OCI-LY7 (cell line): ENCODE data around the gene ULK3. TPM values are rescaled to one million over a fixed set of nuclear protein-coding genes. Genes with fewer than 3 reads are reported as not detected.

Source experiments
- BruUV-seq: library from RNA; stranded (reverse); fragments of 400-500 nt; replicated peaks from 2 replicates; lab custom pipeline; 2021; lab: Mats Ljungman, UMichigan
- CTCF ChIA-PET: fragments of 300-600 bp; sonication (Branson Sonifier 250); formaldehyde crosslinking; loops from one replicate; lab custom pipeline; 2022; ENCODE audit warnings: antibody characterized with exemption; ENCODE audit not compliant: unreplicated experiment; lab: Charles Lee
- POLR2A ChIA-PET: fragments of 300-600 bp; sonication (Branson Sonifier 250); formaldehyde crosslinking; loops from one replicate; lab custom pipeline; 2022; ENCODE audit warnings: antibody characterized with exemption; lab: Charles Lee
- DNase-seq: peaks from one replicate; pipeline ENCODE4 v3.0.0-alpha.2; 2015; ENCODE audit warnings: low spot score
- H2AFZ ChIP-seq: fragments of 200-600 bp; sonication (generic), shearing (Covaris generic); 2 replicates; pipeline ENCODE4 v1.6.1; 2014; ENCODE audit warnings: mild to moderate bottlenecking, antibody characterized with exemption, low read length, moderate library complexity
- H3K27ac ChIP-seq: fragments of 200-600 bp; sonication (generic); 2 replicates; pipeline ENCODE4 v1.5.1; 2014; ENCODE audit warnings: mixed run types, low read depth, mild to moderate bottlenecking, moderate library complexity, low read length, inconsistent platforms; ENCODE audit not compliant: poor library complexity, severe bottlenecking
- H3K36me3 ChIP-seq: fragments of 200-600 bp; sonication (generic); 2 replicates; pipeline ENCODE4 v1.6.1; 2014; ENCODE audit warnings: mild to moderate bottlenecking, antibody characterized with exemption, low read length, moderate library complexity, mixed read lengths; ENCODE audit not compliant: insufficient read depth
- H3K4me1 ChIP-seq: fragments of 200-600 bp; sonication (generic); 2 replicates; pipeline ENCODE4 v1.5.1; 2014; ENCODE audit warnings: mild to moderate bottlenecking, low read length; ENCODE audit not compliant: insufficient read depth, poor library complexity, severe bottlenecking
- H3K4me2 ChIP-seq: fragments of 200-600 bp; sonication (generic); 2 replicates; pipeline ENCODE4 v1.6.1; 2014; ENCODE audit warnings: mild to moderate bottlenecking, low read length
- H3K4me3 ChIP-seq: fragments of 200-600 bp; sonication (generic); 2 replicates; pipeline ENCODE4 v1.5.1; 2014; ENCODE audit warnings: mild to moderate bottlenecking, low read depth, low read length; ENCODE audit not compliant: poor library complexity, severe bottlenecking
- H3K79me2 ChIP-seq: fragments of 200-600 bp; sonication (generic); 2 replicates; pipeline ENCODE4 v1.6.1; 2016; ENCODE audit warnings: low read depth, mild to moderate bottlenecking, low read length, moderate library complexity, mixed read lengths; ENCODE audit not compliant: insufficient read depth
- H3K9me2 ChIP-seq: fragments of 200-600 bp; sonication (generic); 2 replicates; pipeline ENCODE4 v1.6.1; 2016; ENCODE audit warnings: mild to moderate bottlenecking, low read length, mixed read lengths; ENCODE audit not compliant: insufficient read depth
- H3K9me3 ChIP-seq: fragments of 200-600 bp; sonication (generic); 2 replicates; pipeline ENCODE4 v1.6.1; 2014; ENCODE audit warnings: mild to moderate bottlenecking, mixed run types, low read length, mixed read lengths
- H4K20me1 ChIP-seq: fragments of 200-600 bp; sonication (generic); 2 replicates; pipeline ENCODE4 v1.6.1; 2014; ENCODE audit warnings: mild to moderate bottlenecking, antibody characterized with exemption, low read length, moderate library complexity, mixed read lengths; ENCODE audit not compliant: insufficient read depth
- CTCF ChIP-seq: fragments of 200-600 bp; sonication (generic); conservative IDR thresholded peaks from 2 replicates; pipeline ENCODE4 v1.5.1; 2014; ENCODE audit warnings: mild to moderate bottlenecking, antibody characterized with exemption, low read length, moderate library complexity, mixed read lengths
- EZH2phosphoT487 ChIP-seq: fragments of 200-600 bp; sonication (generic); IDR thresholded peaks from 2 replicates; pipeline ENCODE4 v1.6.1; 2018; ENCODE audit warnings: low read depth, borderline replicate concordance, mild to moderate bottlenecking, mixed run types, antibody characterized with exemption, low read length, moderate library complexity, mixed read lengths
- intact Hi-C: fragments of 100-400 bp; cut with micrococcal nuclease; formaldehyde crosslinking; loops from one replicate; pipeline ENCODE4 v1.10.0; 2022; ENCODE audit not compliant: unreplicated experiment
- total RNA-seq, 2 experiments: library from RNA; depleted of rRNA in 1 of 2; stranded (reverse); fragments of >200 nt in 1 of 2; shearing (Covaris generic) in 1 of 2; gene quantifications; 2 replicates each; pipeline ENCODE4 v1.2.3, GENCODE V29; 2014 to 2022

The ULK3 gene
- total RNA-seq, 2 experiments from 2014 or later: 31.7 to 46.4 TPM

- Histone ChIP-seq H3K79me2 (peaks cover 39% of the 10 kb centered on the region), H3K4me3 (no peak overlapping the region), H3K36me3 (peaks cover 92% of the 10 kb centered on the region), H2AFZ (no peak overlapping the region), H3K4me1 (peaks cover 61% of the 10 kb centered on the region), H3K4me2 (peak overlapping the region; percentile 49; the same call in 1 of the 2 replicates), H3K9me3 (no peaks in the 10 kb centered on the region), H3K27ac (peak overlapping the region; percentile 61), H3K9me2 (no peaks in the 10 kb centered on the region), H4K20me1 (peaks cover 13% of the 10 kb centered on the region; the same call in 1 of the 2 replicates)
- TF ChIP-seq CTCF: peak; percentile 47
- TF ChIP-seq EZH2phosphoT487: no peak
- POLR2A ChIA-PET: interaction anchor here (0.6 to 1.3 kb wide), 6 partner anchors 11 to 201 kb away, joined by 3 to 9 read pairs (median 6); no protein-coding TSS in a partner anchor
- peak; percentile 65 for DNase-seq
- CTCF ChIA-PET: interaction anchor here (0.6 to 1.8 kb wide), 6 partner anchors 12 to 22 kb away, joined by 4 to 8 read pairs (median 6); no protein-coding TSS in a partner anchor
- intact Hi-C loops: no loop called here
- BruUV-seq: no TSS peak
These were observed 43.6 kb downstream of the ULK3 start for GRCh38 chr15:74799255-74799855.

GRCh38 chr15:74798388-74799254, 44.3 kb downstream of the ULK3 start:
- Histone ChIP-seq H3K79me2 (peaks cover 45% of the 10 kb centered on the region), H3K4me1 (peaks cover 68% of the 10 kb centered on the region), H3K4me2 (peak overlapping the region; percentile 49), H3K4me3 (no peak overlapping the region), H3K27ac (peak overlapping the region; percentile 61), H4K20me1 (peaks cover 15% of the 10 kb centered on the region; the same call in 1 of the 2 replicates), H3K36me3 (peaks cover 92% of the 10 kb centered on the region), H2AFZ (no peak overlapping the region), H3K9me3 (no peaks in the 10 kb centered on the region), H3K9me2 (no peaks in the 10 kb centered on the region)
- intact Hi-C loops: no loop called here
- TF ChIP-seq EZH2phosphoT487 (no peak), CTCF (peak; percentile 59)
- DNase-seq: peak; percentile 76
- no TSS peak for BruUV-seq
- POLR2A ChIA-PET: interaction anchor here (1.0 to 2.9 kb wide), 8 partner anchors 9 to 28 kb away, joined by 3 to 16 read pairs (median 8); no protein-coding TSS in a partner anchor
- CTCF ChIA-PET: interaction anchor here (1.0 to 2.0 kb wide), 6 partner anchors 11 to 26 kb away, joined by 4 to 8 read pairs (median 6); no protein-coding TSS in a partner anchor
